Measurements from ENCODE around the gene REEP1. TPM values are rescaled to one million over a fixed set of nuclear protein-coding genes. Genes with fewer than 3 reads are reported as not detected.

Gene REEP1
- total and polyA plus RNA-seq, 2 of the 8 experiments (the other 6 are each of a cell fraction or from before 2014, with no cell fraction given) = 0.74 to 1.5 TPM

GRCh38 chr2:86235196-86235980 is 102.0 kb downstream of the REEP1 start (continued):
- TF ChIP-seq EP300 (IDR thresholded peaks at IDR 0.05; ENCODE audit: borderline replicate concordance in 1 of 2, low read depth in 2 of 2, low read length in 2 of 2) (no peak), ATF2 (IDR thresholded peaks at IDR 0.05; ENCODE audit: low read length) (no peak), POU5F1 (IDR thresholded peaks at IDR 0.05; ENCODE audit: low read depth, low read length) (no peak), YY1 (IDR thresholded peaks at IDR 0.05; ENCODE audit: low read depth, low read length) (no peak), JUN (IDR thresholded peaks at IDR 0.05; ENCODE audit: low read depth, low read length) (no peak)

Measured in H1 (cell line).